OCI-M2 (cell line): ENCODE data around the gene DSCAM.
"Not testable (repeated sequence)": the region's sequence is repeated elsewhere in the genome, so short reads cannot be mapped to it uniquely, and the experiment has no call there.

Experiments used
- DNase-seq: peaks from one replicate; lab custom pipeline; 2025; ENCODE audit not compliant: unreplicated experiment; lab: John Stamatoyannopoulos, UW

Gene DSCAM

DNA sequence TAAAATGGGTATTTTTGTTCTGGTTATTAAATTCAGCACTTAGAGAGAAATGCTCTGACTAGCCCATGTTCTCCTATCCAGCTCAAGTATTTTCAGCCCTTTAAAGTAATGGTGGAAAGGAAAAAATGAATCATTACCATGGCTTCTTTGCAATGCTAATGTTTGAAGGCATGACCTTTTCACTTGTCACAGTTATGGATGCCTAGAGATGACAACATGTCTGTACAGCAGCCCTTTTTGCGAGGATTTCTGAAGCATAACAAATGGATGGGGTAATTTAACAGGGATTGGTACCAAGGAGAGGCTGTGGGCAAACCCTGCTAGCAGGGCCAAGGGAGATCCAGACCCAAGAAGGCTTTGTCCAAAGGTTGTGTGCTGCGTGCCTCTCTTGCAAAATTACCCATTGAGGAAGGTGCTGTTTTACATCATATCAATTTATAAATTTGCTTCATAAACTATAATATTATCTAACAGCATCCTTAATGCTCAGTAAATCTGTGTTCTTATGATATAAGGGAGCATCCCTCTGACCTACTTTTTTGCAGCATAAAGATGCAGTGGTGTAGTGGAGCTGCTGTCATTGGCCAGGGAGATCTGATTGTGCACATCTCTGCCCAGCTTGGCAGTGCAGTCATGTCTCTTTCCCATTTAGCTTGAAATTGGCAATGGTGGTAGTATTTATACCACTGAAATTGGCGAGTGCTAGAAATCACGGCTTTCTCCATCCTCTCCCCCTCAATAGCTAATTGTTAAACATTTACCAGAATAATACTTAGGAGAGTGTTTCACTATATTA, 652.6 kb downstream of the DSCAM start:
- no peak for DNase-seq

DNA sequence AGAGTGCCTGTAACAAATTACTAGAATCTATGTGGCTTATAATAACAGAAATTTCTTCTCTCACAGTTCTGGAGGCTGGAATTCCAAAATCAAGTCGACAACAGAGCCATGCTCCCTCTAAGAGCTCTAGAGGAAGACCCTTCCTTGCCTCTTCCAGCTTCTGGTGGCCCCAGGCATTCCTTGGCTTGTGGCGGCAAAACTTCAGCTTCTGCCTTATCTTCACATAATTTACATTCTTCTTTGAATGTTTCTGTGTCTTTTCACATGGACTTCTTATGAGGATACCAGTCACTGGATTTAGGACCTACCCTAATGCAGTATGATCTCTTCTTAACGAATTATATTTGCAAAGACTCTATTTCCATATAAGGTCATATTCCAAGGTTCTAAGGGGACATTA, 655.3 kb downstream of the DSCAM start:
- DNase-seq, result no peak

DNA sequence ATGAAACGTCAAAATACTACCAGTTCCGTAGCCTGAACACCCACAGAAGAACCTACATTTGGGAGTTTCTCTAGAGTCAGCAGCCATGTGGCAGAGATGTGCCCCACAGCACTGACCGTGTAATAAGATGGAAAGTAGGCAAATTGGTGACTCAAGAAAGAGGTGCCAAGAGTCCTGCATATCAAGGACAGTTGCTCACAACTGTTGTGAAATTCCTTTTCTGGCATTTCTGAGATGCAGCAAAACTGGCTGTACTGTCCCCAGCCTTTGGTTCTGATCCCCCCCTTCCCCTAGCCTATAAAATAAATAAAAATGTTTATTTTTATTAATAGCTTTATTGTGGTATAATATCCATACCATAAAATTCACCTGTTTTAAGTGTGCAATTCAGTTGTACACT, 655.8 kb downstream of the DSCAM start:
- no peak for DNase-seq

- DNase-seq, result no peak
Measured at GRCh38 chr21:40187946-40188654, 658.9 kb downstream of the DSCAM start.

DNA sequence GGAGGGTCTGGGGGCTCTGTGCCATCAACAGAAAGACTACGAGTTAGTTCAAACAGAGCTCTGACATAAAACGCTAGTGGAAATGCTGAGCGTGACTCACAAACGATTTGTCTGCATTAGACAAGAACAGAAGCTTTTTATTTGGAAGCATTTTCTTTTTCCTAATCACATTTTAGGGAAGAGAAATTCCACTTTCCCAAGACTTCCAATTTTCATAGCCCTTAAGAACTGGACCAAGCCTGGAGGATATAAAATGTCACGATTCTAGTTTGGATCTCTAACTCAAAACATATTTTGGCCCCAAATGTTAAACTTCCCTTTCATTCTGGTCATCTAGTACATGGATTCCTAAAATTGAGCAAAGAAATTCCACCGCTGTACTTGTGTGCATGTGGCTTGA, 659.7 kb downstream of the DSCAM start:
- no peak for DNase-seq

GRCh38 chr21:40186045-40186444, 660.9 kb downstream of the DSCAM start:
- no peak for DNase-seq

GRCh38 chr21:40185208-40185607, 661.8 kb downstream of the DSCAM start:
- no peak for DNase-seq

GRCh38 chr21:40182491-40182890, 664.5 kb downstream of the DSCAM start:
- not testable (repeated sequence) for DNase-seq

- DNase-seq, result no peak
Measured at GRCh38 chr21:40179166-40179565, 667.8 kb downstream of the DSCAM start.

DNA sequence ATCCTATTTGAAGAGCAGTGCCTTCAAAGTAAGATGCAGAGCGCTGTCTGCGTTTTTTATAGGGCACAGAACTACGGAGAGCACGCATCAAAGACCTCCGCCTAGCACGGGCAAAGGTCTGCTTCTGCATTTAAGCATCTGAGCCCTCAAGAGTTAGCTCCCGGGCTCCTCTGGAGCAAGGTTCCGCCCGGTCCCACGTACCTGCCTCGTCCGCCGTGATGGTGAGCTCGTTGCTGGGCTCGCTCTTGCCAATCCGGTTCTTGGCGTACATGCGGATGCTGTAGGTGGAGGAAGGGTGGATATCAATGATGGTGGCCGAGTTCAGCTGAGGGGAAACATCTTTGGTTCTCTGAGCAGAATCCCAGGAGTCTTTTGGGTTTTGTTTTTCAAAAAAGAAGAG, 668.2 kb downstream of the DSCAM start:
- no peak for DNase-seq

- DNase-seq, result no peak
Measured at GRCh38 chr21:40177979-40178378, 669.0 kb downstream of the DSCAM start.

- DNase-seq, result no peak
Measured at GRCh38 chr21:40176724-40177123, 670.2 kb downstream of the DSCAM start.

DNA sequence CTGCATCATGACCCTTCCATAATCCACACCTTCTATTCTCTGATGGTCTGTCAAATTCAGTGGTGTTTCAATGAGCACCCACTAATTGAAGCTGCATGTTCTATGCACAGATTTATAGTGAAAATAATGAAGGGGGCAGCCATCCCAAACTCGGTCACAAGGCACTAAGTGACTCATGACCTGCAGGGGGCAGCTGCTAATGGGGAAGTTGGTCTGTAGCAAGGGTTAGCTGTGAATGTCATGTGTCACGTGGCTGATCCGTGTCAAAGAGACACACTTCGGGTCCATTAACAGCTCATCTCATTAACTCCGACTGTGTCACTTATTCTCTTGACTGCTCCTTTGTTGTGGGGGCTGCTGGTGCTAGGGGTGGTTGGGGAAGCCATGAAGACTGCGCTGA, 673.1 kb downstream of the DSCAM start:
- no peak for DNase-seq

DNA sequence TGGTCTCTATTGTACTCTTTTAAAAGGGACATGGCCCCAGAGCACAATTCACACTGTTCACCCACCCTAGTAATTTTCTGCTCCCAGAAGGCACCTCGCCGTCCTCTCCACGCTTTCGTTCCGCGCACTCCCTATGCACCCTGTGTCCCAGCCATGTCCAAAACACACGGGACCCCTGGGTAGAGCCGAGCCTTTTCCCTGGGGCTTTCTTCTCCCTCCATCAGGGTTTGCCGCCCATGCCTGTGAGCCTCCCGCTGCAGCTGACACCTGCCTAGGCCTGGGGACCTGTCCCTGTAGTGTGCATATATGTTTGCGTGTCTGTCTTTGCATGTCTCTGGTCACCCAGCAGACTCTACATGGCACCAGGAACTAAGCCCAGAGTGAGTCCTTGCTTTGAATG, 677.0 kb downstream of the DSCAM start:
- DNase-seq, result no peak

GRCh38 chr21:40166291-40166843, 680.6 kb downstream of the DSCAM start:
- DNase-seq, result no peak

GRCh38 chr21:40165773-40166070, 681.2 kb downstream of the DSCAM start:
- DNase-seq, result no peak

GRCh38 chr21:40164905-40165772, 681.8 kb downstream of the DSCAM start:
- no peak for DNase-seq

GRCh38 chr21:40162075-40162474, 684.9 kb downstream of the DSCAM start:
- no peak for DNase-seq

DNA sequence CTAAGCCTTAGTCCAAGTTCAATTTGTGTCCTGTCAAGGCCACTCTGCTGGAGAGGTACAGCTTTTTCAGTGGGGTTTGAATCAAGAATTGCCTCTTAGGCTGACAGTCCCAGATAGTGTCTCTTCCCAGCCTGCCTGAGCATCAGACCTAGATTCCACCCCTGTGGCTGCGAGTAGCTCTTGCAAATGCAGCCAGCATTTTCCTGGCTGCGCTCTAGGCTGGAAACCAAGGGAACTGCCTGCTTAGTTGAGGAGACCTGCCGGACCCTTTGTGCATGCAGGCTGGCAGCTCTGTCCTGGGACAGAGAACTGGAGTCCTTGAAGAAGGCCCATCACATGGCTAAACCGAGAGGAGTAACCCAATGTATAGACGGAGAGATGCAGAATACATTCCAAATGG, 686.0 kb downstream of the DSCAM start:
- DNase-seq, result no peak

DNA sequence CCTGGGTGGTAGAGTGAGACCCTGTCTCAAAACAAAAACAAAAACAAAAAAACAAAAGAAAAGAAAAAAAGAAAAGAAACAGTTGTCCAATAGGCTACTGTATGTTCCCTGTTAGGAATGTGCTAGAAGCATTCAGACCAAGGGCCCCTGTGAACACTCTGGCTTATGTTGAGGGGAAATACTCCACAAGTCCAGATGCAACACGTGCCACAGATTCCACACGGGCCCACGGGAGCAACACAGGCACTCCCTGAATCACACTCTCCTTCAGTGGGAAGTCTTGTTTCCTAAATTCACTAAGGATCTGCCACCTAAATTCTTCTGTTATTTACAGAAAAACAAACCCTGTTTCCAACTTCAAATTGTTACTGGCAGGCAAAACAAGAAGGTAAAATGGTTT, 688.6 kb downstream of the DSCAM start:
- DNase-seq, result no peak

DNA sequence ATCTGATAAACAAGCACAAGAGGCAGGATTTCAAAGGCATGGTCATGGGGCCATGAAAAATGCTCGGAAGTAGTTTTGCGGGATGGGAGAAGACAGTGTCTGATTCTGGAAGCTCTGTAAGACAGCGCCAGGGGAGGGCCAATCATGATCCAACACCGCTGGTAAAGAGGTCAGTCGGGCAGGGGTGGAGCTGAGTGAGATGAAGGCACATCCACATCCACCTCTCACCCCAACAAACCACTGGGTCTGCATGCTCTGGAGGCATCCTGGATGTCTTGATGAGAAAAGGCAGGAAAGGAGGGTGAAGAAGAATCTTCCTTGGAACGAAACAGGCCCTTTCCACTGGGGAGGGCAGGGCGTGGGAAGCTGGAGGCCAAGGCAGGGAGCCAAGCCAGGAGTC, 691.4 kb downstream of the DSCAM start:
- no peak for DNase-seq

GRCh38 chr21:40153351-40153750, 693.6 kb downstream of the DSCAM start:
- DNase-seq, result no peak
